ENCODE results near the gene RFC2. TPM values are rescaled to one million over a fixed set of nuclear protein-coding genes. Genes with fewer than 3 reads are reported as not detected.
A peak's percentile ranks its signal among the peaks of the same experiment; 100 is the strongest.
"Not testable (repeated sequence)": the region's sequence is repeated elsewhere in the genome, so short reads cannot be mapped to it uniquely, and the experiment has no call there.

RFC2 gene
- total RNA-seq, 2 donors from 2014 or later = 80.1 to 84.5 TPM

DNA sequence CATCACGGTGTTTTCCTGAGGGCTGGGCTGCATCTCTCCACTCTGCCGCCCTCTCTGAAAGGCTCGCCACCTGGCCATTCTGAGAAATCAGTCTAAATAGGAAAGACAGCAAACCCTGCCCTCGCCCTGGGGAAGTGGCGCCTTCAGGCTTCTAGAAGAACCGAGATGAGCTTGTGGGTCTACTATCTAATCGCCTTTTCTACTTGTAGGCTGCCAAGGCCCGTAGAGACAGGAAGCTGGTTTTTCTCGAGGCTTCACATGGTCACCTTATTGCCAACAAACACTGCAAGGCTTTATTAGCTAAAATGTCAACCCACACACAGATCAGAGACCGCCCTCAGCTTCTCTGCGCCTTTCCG, 23.0 kb downstream of the RFC2 start:
- ATAC-seq (no peak), DNase-seq (ENCODE audit: low spot score in 2 of 2) (no peak)
- Mint-ChIP-seq H3K36me3 (peaks cover 11 to 34% of the 10 kb centered on the region in 2 donors), H3K27ac (peak overlapping the region in 1 of 2 donors; percentile 84), H3K9me3 (no peaks in the 10 kb centered on the region)

DNA sequence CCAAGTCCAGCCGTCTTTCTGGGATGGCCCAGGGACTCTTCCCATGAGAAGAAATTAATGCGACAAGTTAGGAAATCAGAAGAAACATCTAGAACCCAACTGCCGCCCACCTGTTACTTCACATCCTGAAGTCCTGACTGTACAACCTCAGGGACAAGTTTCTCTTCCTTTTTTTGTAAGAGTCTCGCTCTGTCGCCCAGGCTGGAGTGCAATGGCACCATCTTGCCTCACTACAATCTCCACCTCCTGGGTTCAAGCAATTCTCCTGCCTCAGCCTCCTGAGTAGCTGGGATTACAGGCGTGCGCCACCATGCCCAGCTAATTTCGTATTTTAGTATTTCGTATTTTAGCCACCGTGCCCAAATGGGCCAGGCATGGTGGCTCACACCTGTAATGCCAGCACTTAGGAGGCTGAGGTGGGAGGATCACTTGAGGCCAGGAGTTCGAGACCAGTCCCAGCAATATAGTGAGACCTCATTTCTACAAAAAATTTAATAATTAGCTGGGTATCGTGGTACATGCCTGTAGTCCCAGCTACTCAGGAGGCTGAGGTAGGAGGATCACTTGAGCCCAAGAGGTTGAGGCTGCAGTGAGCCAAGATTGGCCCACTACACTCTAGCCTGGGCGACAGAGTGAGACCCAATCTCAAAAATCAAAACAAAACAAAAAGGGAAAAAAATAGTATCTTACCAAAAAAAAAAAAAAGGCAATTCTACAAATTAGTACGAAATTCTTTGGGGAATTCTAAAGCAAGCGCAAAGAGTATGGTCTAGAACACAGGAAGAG, 23.6 kb downstream of the RFC2 start:
- H3K9me3 Mint-ChIP-seq = no peaks in the 10 kb centered on the region
- H3K27ac Mint-ChIP-seq = peak overlapping the region in 1 of 2 donors; percentile 84
- peaks cover 11 to 34% of the 10 kb centered on the region in 2 donors for H3K36me3 Mint-ChIP-seq
- no peak for DNase-seq (ENCODE audit: low spot score in 2 of 2)
- ATAC-seq = no peak

DNA sequence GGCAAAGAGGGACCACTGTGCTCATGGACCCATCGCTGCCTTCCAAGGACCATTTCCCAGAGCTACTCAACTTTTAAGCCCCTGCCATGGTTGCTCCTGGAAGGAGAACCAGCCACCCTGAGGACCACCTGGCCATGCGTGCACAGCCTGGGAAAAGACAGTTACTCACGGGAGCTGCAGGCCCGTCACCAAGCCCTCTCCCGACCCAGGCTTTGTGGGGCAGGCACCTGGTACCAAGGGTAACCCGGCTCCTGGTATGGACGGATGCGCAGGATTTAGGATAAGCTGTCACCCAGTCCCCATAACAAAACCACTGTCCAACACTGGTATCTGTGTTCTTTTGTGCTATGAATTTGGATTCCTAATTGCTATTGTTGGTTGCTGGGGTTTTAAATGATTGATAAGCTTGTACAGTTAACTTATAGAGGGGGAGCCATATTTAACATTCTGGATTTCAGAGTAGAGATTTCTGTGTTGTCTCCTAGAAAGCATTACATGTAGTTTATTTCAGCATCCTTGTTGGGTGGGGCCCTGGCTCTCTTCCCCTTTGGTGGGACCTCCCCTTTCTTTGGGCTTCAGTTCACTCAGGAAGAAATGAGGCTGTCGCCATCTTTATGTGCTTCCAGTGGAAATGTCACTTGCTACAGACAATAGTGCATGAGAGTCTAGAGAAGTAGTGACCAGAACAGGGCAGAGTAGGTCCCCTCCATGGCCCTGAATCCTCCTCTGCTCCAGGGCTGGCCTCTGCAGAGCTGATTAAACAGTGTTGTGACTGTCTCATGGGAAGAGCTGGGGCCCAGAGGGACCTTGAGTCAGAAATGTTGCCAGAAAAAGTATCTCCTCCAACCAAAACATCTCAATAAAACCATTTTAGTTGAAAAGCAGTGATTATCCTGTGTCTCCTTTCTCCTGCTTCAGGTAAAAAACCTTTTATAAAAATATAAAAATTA, 25.0 kb downstream of the RFC2 start:
- peaks cover 11 to 27% of the 10 kb centered on the region in 2 donors for H3K36me3 Mint-ChIP-seq
- DNase-seq (ENCODE audit: low spot score in 2 of 2) = no peak
- peak overlapping the region in 1 of 2 donors; percentile 53 for H3K27ac Mint-ChIP-seq
- H3K9me3 Mint-ChIP-seq = no peaks in the 10 kb centered on the region
- ATAC-seq = no peak

DNA sequence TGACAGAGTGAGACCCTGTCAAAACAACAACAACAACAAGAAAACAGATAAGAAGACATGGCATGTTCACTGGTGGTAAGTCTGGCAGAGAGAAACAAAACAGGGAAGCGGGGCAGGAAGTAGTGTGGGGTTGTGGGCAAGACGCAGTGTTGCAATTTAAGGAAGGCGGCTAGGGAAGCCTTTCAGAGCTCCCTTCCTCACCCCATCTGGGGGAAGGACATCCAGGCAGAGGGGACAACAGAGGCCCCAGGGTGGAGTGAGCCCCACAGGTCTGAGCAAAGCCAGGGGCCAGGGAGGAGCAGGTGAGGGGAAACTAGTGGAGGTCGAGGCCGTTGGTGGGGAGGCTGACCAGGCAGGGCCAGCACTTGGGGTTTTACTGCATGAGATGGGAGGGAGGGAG, 27.6 kb downstream of the RFC2 start:
- DNase-seq (ENCODE audit: low spot score in 2 of 2) (no peak), ATAC-seq (no peak)
- Mint-ChIP-seq H3K36me3 (peaks cover 11 to 21% of the 10 kb centered on the region in 2 donors), H3K27ac (no peak overlapping the region), H3K9me3 (no peaks in the 10 kb centered on the region)

DNA sequence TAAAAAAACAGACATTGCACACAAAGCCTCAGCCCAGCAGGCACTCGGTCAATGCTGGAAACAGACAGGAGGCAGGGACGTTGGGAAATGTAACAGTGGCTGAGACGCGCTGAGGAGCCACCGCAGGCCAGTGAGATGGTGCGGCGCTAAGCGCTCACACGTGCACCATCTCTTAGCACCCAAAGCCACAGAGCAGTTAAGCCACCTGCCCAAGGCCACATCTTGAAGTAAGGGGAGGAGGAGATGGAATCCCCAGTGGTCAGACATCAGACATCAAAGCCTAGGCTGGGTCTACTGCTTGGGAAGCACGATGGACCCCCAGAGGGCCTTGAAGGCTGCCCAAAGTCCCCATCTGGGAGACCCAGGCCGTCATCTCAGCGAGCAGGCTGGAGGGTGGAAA, 28.8 kb downstream of the RFC2 start:
- H3K9me3 Mint-ChIP-seq = no peaks in the 10 kb centered on the region
- no peak overlapping the region for H3K27ac Mint-ChIP-seq
- DNase-seq (ENCODE audit: low spot score in 2 of 2) = no peak
- peaks cover 6 to 11% of the 10 kb centered on the region in 2 donors for H3K36me3 Mint-ChIP-seq
- no peak for ATAC-seq

DNA sequence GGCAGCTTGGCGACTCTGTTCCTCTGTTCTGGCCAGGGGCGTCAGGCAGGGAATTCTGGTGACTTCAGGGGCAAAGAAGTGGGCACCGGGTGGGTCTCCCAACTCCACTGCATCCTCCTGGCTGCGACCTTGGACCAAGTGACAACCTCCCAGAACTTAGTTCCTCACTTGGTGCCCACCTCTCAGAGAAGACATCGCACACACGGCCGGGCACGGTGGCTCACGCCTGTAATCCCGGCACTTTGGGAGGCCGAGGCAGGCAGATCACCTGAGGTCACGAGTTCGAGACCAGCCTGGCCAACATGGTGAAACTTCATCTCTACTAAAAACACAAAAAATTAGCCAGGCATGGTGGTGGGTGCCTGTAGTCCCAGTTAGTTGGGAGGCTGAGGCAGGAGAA, 29.3 kb downstream of the RFC2 start:
- H3K27ac Mint-ChIP-seq; ATAC-seq; H3K9me3 Mint-ChIP-seq; DNase-seq (ENCODE audit: low spot score in 2 of 2): not testable (repeated sequence)
- H3K36me3 Mint-ChIP-seq = peaks cover 6 to 11% of the 10 kb centered on the region in 2 donors

DNA sequence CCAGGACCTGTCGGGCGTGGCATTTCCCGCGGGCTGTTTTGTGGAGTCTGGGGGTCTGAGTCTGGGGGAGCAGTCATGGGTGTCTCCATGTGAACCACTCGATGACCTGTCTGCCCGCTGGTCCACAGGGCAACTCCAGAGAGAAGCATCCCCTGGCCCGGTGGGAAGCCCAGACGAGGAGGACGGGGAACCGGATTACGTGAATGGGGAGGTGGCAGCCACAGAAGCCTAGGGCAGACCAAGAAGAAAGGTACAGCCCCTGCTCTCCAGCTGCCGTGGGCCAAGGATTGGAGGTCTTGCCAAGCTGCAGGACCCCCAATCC, 29.7 kb downstream of the RFC2 start:
- no peak for DNase-seq (ENCODE audit: low spot score in 2 of 2)
- H3K27ac Mint-ChIP-seq = peak overlapping the region; percentile 44 to 72
- peaks cover 6 to 9% of the 10 kb centered on the region in 2 donors for H3K36me3 Mint-ChIP-seq
- no peak for ATAC-seq
- H3K9me3 Mint-ChIP-seq = no peaks in the 10 kb centered on the region

DNA sequence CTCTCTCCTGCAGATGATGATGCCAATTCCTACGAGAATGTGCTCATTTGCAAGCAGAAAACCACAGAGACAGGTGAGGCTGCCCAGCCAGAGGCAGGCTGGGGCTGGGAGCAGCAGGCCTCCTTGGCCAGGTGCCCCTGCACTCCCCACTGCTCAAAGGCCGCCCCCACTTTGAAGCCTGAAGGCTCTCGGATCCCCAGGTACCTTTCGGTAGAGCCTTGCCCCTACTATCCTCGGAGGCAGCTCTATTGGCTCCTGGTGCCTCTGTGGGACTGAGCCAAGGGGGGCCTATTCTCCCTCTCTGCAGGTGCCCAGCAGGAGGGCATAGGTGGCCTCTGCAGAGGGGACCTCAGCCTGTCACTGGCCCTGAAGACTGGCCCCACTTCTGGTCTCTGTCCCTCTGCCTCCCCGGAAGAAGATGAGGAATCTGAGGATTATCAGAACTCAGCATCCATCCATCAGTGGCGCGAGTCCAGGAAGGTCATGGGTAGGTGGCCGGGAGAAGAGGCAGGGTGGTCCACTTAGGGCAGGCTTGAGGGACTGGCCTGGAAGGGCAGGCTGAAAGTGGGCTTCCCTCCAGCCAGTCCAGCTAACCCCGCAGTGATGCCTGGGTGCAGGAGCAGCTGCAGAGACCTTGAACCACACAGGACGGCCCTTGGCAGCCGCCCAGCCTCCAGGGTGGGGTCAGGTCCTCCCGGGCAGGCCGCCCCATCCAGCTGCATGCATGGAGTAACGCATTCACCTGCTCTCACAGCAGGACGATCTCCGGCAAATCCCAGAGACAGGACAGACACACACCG, 30.3 kb downstream of the RFC2 start:
- no peak for ATAC-seq
- Mint-ChIP-seq H3K27ac (peak overlapping the region in 1 of 2 donors; percentile 44), H3K36me3 (peaks cover 5 to 6% of the 10 kb centered on the region in 2 donors), H3K9me3 (no peaks in the 10 kb centered on the region)
- DNase-seq (ENCODE audit: low spot score in 2 of 2) = no peak

DNA sequence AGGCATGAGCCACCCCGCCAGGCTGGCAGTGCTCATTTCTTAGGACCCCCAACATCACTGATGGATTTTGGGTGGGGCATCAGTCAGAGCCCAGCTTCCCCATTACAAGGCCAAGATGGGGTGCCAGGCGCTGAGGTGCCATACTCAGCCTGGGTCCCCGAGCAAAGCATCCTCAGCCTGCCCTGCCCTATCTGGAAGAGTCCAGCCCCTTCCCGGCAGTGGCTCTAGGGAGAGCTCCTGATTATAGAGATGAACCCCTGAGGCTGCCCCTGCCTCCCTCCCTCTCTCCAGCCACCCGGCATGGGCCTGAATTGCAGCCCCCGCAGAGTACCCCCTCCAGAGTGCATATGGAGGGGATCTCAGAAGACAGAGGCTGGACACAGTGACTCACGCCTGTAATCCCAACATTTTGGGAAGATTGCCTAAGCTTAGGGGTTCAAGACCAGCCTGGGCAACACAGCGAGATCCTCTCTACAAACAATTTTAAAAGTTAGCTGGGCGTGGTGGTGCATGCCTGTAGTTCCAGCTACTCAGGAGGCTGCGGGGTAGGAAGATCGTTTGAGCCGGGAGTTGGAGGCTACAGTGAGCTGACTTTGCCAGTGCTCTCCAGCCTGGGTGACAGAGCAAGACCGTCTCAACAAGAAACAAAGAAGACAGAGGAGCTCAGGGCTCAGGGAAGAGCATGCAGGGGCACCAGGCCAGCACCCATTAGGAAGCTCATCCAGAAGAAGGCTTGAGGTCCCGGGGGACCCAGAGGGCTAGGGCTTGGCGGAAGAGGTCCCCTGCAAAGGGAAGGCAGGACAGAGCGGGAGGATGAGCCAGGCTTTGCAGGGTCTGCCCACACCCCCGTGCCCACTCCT, 31.1 kb downstream of the RFC2 start:
- H3K27ac Mint-ChIP-seq = peak overlapping the region; percentile 44 to 55
- peaks cover 5 to 6% of the 10 kb centered on the region in 2 donors for H3K36me3 Mint-ChIP-seq
- DNase-seq (ENCODE audit: low spot score in 2 of 2) (no peak), ATAC-seq (no peak)
- no peaks in the 10 kb centered on the region for H3K9me3 Mint-ChIP-seq

DNA sequence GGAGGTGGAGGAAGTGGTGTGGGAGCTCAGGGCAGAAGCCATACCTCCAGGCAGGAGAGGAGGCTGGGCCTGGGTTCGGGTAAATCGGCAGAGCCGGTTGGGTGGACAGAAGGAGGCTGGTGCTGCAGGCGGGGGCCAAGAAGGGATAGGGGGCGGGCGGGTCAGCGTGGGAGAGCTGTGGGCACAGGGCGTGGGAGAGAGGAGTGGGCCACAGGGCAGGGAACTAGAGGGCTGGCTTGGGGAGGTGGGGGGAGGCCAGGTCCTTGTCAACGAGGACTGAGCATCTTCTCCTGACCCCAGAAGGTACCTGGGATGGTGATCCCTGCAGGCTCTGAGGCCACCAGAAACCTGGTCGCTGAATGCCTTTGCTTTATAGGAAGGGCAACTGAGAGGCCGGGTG, 32.5 kb downstream of the RFC2 start:
- Mint-ChIP-seq H3K9me3 (no peaks in the 10 kb centered on the region), H3K27ac (no peak overlapping the region), H3K36me3 (peaks cover 0 to 5% of the 10 kb centered on the region in 2 donors)
- ATAC-seq (no peak), DNase-seq (ENCODE audit: low spot score in 2 of 2) (no peak)

DNA sequence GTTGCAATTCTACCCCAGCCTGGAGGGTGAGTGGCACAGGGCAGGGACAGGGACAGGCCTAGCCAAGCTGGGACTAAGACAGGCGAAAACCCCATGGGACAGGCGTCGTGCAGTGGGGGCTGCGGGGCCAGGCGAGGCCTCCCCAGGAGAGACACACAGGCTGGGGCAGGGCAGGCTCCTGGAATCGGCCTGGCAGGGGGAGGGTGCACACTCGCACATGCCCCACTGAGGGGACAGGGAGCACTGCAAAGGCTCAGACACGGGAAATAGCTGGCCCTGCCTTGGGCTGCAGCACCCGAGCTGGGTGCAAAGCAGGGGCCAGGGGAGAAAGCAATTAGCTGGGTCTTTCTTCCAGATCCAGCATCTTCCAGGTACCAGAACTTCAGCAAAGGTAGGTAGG, 34.0 kb downstream of the RFC2 start:
- Mint-ChIP-seq H3K9me3 (no peaks in the 10 kb centered on the region), H3K27ac (no peak overlapping the region), H3K36me3 (no peaks in the 10 kb centered on the region)
- DNase-seq (ENCODE audit: low spot score in 2 of 2) (no peak), ATAC-seq (no peak)

DNA sequence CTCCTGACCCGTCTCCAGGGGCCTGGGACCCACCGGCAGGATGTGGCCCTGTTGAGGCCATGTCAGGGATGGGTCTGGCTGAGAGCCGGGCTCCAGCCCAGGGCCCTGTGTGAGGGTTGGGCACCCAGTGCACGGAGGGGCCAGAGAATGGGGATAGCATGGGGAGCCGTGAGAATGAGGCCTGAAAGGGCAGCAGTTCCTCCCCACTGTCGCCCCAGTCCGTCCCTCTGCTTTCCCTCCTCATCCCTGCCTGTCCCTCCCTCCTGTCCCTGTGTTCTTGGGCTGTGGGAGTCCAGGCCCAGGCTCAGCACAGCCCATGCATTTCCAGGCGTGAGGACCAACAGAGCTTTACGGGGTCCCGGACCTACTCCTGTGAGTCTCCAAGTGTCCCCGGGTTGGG, 34.8 kb downstream of the RFC2 start:
- no peak for DNase-seq (ENCODE audit: low spot score in 2 of 2)
- H3K27ac Mint-ChIP-seq = no peak overlapping the region
- H3K36me3 Mint-ChIP-seq = no peaks in the 10 kb centered on the region
- no peak for ATAC-seq
- H3K9me3 Mint-ChIP-seq = no peaks in the 10 kb centered on the region

DNA sequence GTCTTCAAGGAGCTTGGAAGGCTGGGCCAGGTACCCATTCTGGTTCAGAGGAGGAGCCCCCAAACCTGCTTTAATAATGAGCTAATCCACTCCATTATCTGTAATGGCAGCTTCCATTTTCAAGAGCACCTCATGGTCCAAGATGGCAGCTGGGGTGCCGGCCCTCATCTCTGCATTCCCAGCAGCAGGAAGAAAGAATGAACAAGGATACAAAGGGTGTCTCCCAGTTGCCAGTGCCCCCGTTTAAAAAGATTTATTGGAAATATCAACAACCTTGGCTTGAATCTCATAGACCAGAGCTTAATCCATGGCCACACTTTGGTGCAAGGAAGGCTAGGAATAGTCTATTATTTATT, 35.9 kb downstream of the RFC2 start:
- peak overlapping the region in 1 of 2 donors; percentile 35 for H3K27ac Mint-ChIP-seq
- H3K36me3 Mint-ChIP-seq = no peaks in the 10 kb centered on the region
- DNase-seq (ENCODE audit: low spot score in 2 of 2) (no peak), ATAC-seq (no peak)
- no peaks in the 10 kb centered on the region for H3K9me3 Mint-ChIP-seq

DNA sequence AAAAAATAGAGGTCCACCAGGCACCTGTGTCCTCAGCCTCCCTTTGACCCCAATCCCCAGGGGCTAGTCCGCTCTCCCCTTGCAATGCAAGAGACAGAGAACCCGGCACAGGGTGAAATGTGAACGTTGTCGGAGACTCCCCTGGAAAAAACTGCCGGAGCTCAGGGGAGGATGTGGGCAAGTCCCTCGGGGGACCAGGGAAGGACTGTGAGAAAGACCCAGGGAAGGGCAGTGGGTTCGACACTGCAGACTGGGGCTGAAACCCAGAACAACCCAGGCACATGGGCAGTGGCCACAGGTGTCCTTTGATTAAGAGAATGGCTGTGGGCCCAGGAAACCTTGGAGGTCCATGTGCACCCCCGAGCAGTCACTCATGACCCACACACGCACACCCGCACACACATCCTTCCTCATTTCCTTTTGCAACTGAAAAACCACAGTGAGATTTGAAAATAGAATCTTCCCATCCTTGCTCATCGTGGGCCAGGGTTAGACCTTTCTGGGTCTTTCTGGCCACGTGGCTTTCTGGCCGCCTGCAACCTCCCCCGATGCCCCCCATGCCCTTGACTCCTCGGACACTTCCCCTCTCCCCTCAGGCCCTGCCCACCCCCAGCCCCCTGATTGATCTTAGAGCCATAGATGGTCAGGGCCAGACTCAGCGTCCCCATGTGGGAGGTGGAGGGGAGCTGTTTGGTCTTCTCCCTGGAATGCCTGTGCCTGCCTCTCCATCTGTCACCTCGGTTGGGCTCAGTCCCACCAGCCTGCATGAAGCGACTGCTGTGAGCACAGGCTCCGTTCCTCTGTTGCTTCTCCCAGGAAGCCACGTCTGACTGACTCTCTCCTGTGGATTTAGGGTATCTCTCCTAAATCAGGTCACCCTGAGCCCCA, 36.5 kb downstream of the RFC2 start:
- Mint-ChIP-seq H3K36me3 (no peaks in the 10 kb centered on the region), H3K27ac (peak overlapping the region; percentile 35 to 60), H3K9me3 (no peaks in the 10 kb centered on the region)
- DNase-seq (ENCODE audit: low spot score in 2 of 2) = no peak
- peak in 1 of 2 donors; percentile 65 for ATAC-seq

DNA sequence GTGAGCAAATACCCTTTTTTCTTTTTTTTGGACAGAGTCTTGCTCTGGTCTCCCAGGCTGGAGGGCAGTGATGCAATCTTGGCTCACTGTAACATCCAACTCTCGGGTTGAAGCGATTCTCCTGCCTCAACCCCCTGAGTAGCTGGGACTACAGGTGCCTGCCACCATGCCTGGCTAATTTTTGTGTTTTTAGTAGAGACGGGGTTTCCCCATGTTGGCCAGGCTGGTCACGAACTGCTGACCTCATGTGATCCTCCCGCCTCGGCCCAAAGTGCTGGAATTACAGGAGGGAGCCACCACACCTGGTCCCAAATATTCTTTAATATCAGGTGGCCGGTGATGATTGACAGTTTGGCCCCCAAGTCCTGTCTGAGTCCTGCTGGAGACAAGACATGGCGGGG, 37.8 kb downstream of the RFC2 start:
- Mint-ChIP-seq H3K36me3 (no peaks in the 10 kb centered on the region), H3K27ac (no peak overlapping the region), H3K9me3 (no peaks in the 10 kb centered on the region)
- DNase-seq (ENCODE audit: low spot score in 2 of 2) (no peak), ATAC-seq (no peak)
